GM21529 (cell line): ENCODE results near the gene PRDM12.
"Not testable (repeated sequence)": the region's sequence is repeated elsewhere in the genome, so short reads cannot be mapped to it uniquely, and the experiment has no call there.

Source experiments
- ATAC-seq: cut with Tn5 transposase; IDR thresholded peaks from one replicate; pipeline ENCODE4 v1.9.1; 2021; ENCODE audit not compliant: unreplicated experiment

Gene PRDM12

GRCh38 chr9:130663258-130663976, 977 bp upstream of the PRDM12 start:
- no peak for ATAC-seq

GRCh38 chr9:130663977-130664250, 480 bp upstream of the PRDM12 start:
- ATAC-seq: no peak

GRCh38 chr9:130665029-130665430, 636 bp downstream of the PRDM12 start:
- no peak for ATAC-seq

GRCh38 chr9:130665431-130666392, 1.3 kb downstream of the PRDM12 start:
- ATAC-seq: no peak

GRCh38 chr9:130666393-130667119, 2.2 kb downstream of the PRDM12 start:
- ATAC-seq: no peak

GRCh38 chr9:130667120-130667435, 2.7 kb downstream of the PRDM12 start:
- no peak for ATAC-seq

GRCh38 chr9:130668196-130668595, 3.8 kb downstream of the PRDM12 start:
- no peak for ATAC-seq

- ATAC-seq: no peak
Observed at GRCh38 chr9:130668659-130669058, 4.3 kb downstream of the PRDM12 start.

- no peak for ATAC-seq
Observed at GRCh38 chr9:130669965-130670364, 5.6 kb downstream of the PRDM12 start.

- ATAC-seq: no peak
Observed at GRCh38 chr9:130670644-130671043, 6.2 kb downstream of the PRDM12 start.

- ATAC-seq: no peak
Observed at GRCh38 chr9:130672466-130672865, 8.1 kb downstream of the PRDM12 start.

- ATAC-seq: no peak
Observed at GRCh38 chr9:130672933-130673615, 8.7 kb downstream of the PRDM12 start.

- no peak for ATAC-seq
Observed at GRCh38 chr9:130675396-130675795, 11.0 kb downstream of the PRDM12 start.

GRCh38 chr9:130677252-130677651, 12.9 kb downstream of the PRDM12 start:
- no peak for ATAC-seq

- no peak for ATAC-seq
Observed at GRCh38 chr9:130680836-130681768, 16.7 kb downstream of the PRDM12 start.

GRCh38 chr9:130681769-130682420, 17.5 kb downstream of the PRDM12 start:
- ATAC-seq: no peak

GRCh38 chr9:130682421-130683121, 18.2 kb downstream of the PRDM12 start:
- ATAC-seq: no peak

- ATAC-seq: no peak
Observed at GRCh38 chr9:130685104-130685503, 20.7 kb downstream of the PRDM12 start.

GRCh38 chr9:130685945-130686344, 21.6 kb downstream of the PRDM12 start:
- ATAC-seq: not testable (repeated sequence)
